Right lobe of liver (tissue), 4 donors: ENCODE data around the gene MIEF1.

Source experiments
- POLR2A ChIP-seq: fragments of 450-650 bp; IDR thresholded peaks from one replicate; pipeline ENCODE4 v1.6.1; 2017; ENCODE audit warnings: antibody characterized with exemption, mild to moderate bottlenecking
- TF ChIP-seq, protein P1 (sequence below), 4 donors: fragments of 200-600 bp in 3 of 4; fragments of 450-650 bp in 1 of 4; IDR thresholded peaks; one replicate each; pipeline versions ENCODE4 v1.5.1 to v1.8.0; 2016 to 2022; ENCODE audit warnings: antibody characterized with exemption in 4 of 4, mild to moderate bottlenecking in 2 of 4
- donor health status: DM: no; HTN: no; CAD: no.
- donor health status: DM: no; HTN: no; CAD: no.
- donor health status: DM: no; HTN: yes; CAD: no.

DNA sequence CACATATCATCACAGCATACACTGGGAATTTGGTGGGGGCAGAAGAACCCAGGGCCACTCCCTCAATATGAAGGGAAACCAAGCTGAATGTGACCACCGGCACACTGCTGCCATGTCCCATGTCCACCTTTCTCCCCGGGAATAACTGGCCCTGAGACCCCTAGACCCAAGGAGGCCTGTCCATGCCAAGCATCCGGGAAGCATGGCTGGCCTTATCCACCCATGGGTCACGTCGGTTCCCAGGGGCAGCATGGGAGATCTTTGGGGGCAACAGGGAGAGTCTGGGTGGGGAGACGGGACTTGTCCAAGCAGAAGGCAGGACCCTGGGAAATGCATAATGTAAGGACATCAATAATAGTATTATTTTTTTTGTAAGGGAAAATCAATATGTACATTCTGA is 10.4 kb upstream of the MIEF1 start:
- no peak for TF ChIP-seq POLR2A
- TF ChIP-seq, protein P1, sequence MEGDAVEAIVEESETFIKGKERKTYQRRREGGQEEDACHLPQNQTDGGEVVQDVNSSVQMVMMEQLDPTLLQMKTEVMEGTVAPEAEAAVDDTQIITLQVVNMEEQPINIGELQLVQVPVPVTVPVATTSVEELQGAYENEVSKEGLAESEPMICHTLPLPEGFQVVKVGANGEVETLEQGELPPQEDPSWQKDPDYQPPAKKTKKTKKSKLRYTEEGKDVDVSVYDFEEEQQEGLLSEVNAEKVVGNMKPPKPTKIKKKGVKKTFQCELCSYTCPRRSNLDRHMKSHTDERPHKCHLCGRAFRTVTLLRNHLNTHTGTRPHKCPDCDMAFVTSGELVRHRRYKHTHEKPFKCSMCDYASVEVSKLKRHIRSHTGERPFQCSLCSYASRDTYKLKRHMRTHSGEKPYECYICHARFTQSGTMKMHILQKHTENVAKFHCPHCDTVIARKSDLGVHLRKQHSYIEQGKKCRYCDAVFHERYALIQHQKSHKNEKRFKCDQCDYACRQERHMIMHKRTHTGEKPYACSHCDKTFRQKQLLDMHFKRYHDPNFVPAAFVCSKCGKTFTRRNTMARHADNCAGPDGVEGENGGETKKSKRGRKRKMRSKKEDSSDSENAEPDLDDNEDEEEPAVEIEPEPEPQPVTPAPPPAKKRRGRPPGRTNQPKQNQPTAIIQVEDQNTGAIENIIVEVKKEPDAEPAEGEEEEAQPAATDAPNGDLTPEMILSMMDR (IDR thresholded peaks at IDR 0.05): no peak
